ENCODE measurements around the gene ZC3HAV1L.

Gene ZC3HAV1L

GRCh38 chr7:139068544-139069399 is 32.9 kb upstream of the ZC3HAV1L start:
- no peak for DNase-seq (ENCODE audit: low read depth)
- no peak for TF ChIP-seq CTCF (IDR thresholded peaks at IDR 0.05; ENCODE audit: control insufficient read depth, insufficient read depth, low read depth, low read length, missing control alignments)
- no peak overlapping the region for H3K4me3 ChIP-seq (ENCODE audit: control insufficient read depth, low read depth, low read length)

GRCh38 chr7:139066315-139066714 is 30.5 kb upstream of the ZC3HAV1L start:
- H3K4me3 ChIP-seq (ENCODE audit: control insufficient read depth, low read depth, low read length), result no peak overlapping the region
- TF ChIP-seq CTCF (IDR thresholded peaks at IDR 0.05; ENCODE audit: control insufficient read depth, insufficient read depth, low read depth, low read length, missing control alignments), result no peak
- no peak for DNase-seq (ENCODE audit: low read depth)

GRCh38 chr7:139065323-139065722 is 29.5 kb upstream of the ZC3HAV1L start:
- DNase-seq (ENCODE audit: low read depth), result no peak
- TF ChIP-seq CTCF (IDR thresholded peaks at IDR 0.05; ENCODE audit: control insufficient read depth, insufficient read depth, low read depth, low read length, missing control alignments), result no peak

GRCh38 chr7:139061416-139061815 is 25.6 kb upstream of the ZC3HAV1L start:
- TF ChIP-seq CTCF (IDR thresholded peaks at IDR 0.05; ENCODE audit: control insufficient read depth, insufficient read depth, low read depth, low read length, missing control alignments), result no peak
- no peak overlapping the region for H3K4me3 ChIP-seq (ENCODE audit: control insufficient read depth, low read depth, low read length)
- DNase-seq (ENCODE audit: low read depth), result no peak

More at GRCh38 chr7:139065323-139065722, 29.5 kb upstream of the ZC3HAV1L start:
- H3K4me3 ChIP-seq (ENCODE audit: control insufficient read depth, low read depth, low read length), result no peak overlapping the region

GRCh38 chr7:139060695-139061237 is 24.9 kb upstream of the ZC3HAV1L start:
- H3K4me3 ChIP-seq (ENCODE audit: control insufficient read depth, low read depth, low read length), result no peak overlapping the region
- DNase-seq (ENCODE audit: low read depth), result no peak
- TF ChIP-seq CTCF (IDR thresholded peaks at IDR 0.05; ENCODE audit: control insufficient read depth, insufficient read depth, low read depth, low read length, missing control alignments), result no peak

- no peak overlapping the region for H3K4me3 ChIP-seq (ENCODE audit: control insufficient read depth, low read depth, low read length)
- DNase-seq (ENCODE audit: low read depth), result no peak
- TF ChIP-seq CTCF (IDR thresholded peaks at IDR 0.05; ENCODE audit: control insufficient read depth, insufficient read depth, low read depth, low read length, missing control alignments), result no peak
Measured at GRCh38 chr7:139059905-139060304, 24.1 kb upstream of the ZC3HAV1L start.

Data from AG09309 (cell line).